KBM-7 (cell line): ENCODE measurements around the gene ONECUT2.
"Not testable (repeated sequence)": the region's sequence is repeated elsewhere in the genome, so short reads cannot be mapped to it uniquely, and the experiment has no call there.

Experiments used
- DNase-seq: peaks from one replicate; pipeline ENCODE4 v3.0.0-alpha.2; 2015
- in situ Hi-C: fragments of 300-500 bp; cut with MboI; formaldehyde crosslinking; loops from 2 replicates; pipeline ENCODE4 v1.14.3; 2020; ENCODE audit warnings: low sequenced_read_pairs, low pct_unique_long_range_greater_than_20kb, mixed read lengths

The ONECUT2 gene

DNA sequence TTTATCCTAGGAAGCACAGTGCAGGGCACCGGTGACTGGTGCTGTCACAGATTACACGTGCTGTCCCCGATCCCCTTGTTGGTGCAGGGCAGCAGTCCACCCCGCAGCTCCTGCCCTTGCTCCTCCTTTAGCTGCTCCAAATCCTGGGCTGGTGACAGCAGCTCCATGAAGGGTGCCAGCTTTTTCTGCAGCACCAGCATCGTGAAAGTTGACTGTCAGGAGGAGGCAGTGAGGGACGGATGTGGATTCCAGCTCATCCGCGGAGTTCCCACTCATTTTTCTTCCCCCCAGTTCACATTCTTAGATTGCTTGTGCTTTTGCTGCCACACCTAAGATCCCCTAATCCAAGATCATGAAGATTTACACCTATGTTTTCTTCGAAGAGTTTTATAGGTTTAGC, 67.5 kb downstream of the ONECUT2 start:
- in situ Hi-C loops, result no loop called here
- no peak for DNase-seq

DNA sequence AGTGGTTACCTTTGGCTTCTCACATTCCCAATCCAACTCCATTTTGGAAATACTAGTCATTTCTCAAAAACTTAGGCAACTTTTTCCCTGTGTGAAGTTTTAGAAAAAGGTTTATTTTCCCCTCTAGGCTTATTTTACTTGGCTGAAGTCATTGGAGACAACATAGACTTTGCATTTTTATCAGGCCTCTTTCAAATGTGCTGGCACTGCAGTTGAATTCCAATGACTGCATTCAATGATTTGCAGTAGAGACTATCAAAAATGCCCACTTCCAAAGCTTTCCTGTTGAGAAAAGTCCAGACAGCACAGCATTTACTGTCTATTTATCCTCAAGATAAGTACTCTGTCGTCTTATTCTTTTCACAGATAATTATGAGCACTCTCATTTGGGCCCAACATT, 70.1 kb downstream of the ONECUT2 start:
- DNase-seq, result no peak
- in situ Hi-C loops, result no loop called here

DNA sequence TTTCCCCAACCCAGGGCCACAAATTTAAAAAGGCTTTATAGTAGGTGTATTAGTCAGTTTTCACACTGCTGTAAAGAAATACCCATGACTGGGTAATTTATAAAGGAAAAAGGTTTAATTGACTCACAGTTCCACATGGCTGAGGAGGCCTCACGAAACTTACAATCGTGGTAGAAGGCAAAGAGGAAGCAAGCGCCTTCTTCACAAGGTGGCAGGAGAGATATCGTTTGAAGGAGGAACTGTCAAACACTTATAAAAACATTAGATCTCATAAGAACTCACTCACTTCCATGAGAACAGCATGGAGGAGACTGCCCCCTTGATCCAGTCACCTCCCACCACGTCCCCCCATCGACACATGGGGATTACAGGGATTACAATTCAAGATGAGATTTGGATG, 80.9 kb downstream of the ONECUT2 start:
- peak; percentile 88 for DNase-seq
- in situ Hi-C loops, result no loop called here

DNA sequence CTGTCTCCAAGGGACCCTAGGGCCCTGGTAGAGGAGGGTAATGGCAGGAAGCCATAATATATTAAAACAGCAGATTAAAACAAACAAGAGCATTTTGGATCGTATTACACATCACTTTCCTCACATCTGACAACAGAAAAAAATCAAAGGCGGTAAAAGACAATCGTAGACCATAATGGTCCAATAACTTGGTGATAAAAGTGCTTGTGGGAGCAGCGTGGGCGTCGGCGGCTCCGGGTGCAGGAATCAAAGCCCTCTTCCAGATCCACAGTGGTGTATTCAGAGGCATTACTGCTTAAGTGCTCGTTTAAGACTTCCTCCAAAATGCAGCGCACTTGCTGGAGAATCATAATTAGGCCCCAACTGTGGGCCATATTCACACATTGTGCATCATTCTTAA, 83.4 kb downstream of the ONECUT2 start:
- in situ Hi-C loops, result no loop called here
- no peak for DNase-seq

GRCh38 chr18:57519668-57520424, 84.7 kb downstream of the ONECUT2 start:
- in situ Hi-C loops, result no loop called here
- DNase-seq, result no peak

DNA sequence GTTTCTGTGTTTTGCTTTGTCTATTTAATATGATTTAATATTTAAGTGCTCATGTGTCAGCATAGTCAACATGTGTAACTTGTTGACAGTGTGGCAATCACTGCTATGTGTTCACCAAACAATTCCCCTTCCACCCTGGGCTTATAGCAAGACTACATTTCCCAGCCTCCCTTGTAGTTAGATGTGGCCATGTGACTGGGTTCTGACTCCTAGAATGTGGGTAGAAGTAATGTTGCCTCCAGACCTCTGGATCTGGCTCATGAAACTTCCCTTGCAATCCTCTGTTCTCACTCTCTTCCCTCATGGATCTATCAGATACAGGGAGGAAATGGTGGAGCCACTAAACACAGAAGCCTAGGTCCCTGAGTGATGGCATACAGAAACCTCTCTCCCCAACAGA, 87.2 kb downstream of the ONECUT2 start:
- in situ Hi-C loops, result not testable (repeated sequence)

DNA sequence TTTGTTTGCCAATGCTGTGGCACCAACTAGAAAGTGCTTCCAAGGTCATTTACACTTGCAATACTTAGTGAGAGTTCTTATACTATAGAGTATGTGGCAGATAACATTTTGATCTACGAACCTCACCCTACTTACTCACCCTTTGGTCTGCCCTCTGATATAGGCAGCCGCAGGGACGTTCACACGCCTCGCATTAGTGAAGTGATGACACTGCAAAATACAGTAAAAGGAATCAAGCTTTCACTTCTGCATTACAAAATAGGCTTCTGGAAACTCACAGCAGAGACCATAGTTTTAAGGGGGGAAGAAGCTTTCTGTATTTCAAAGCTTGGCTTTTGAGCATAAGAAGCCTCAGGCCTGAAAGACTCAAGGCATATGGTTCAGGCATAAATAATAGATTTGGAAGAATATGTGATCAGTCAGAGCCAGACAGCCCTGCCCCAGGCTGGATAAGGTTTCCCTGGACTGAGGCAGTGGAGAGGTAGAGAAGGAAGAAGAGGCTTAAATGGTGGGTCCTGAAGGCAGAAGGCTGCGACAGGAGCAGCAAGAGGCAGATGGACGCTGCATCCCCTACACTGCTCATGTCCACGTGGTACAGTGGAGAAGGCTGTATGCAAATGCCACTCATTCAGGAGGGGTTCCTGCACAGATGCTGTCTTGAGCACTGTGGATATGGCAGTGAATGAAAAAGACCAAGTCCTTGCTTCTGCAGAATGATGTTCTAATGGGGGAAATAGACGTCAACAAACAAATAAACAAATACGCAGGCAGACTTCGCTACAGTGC, 88.2 kb downstream of the ONECUT2 start:
- DNase-seq, result peak; percentile 41
- in situ Hi-C loops, result no loop called here

More for the DNA sequence above, 87.2 kb downstream of the ONECUT2 start:
- DNase-seq, result not testable (repeated sequence)

DNA sequence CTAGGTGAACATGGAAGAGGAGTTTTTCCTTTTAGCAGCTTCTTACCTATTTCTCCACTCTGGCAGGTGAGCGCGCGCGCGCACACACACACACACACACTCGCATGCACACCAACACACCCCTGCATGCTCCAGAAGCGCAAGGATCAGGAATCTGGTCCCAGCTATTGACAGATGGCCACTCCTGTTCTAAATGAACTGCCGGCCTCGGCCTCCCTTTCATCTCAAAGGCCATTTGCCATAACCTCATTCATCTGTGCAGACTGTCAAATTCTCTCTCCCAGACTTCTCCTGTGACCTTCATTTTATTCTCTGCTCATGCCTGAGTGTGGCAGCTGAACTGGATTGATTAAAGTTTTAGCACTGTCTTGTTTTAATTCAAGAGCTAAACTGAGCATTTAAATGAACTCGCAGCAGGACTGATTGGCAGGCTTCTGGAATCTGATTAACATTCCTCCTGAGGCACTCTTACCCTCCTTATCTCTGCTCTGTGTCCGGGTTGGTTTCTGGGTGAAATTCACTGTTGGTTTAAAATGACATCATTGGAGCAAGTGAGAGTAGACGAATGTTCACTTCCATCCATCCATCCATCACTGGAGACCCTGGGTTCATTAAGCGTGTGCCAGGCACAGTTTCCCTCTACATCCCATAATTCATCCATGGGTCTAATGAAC, 92.5 kb downstream of the ONECUT2 start:
- no peak for DNase-seq
- in situ Hi-C loops, result no loop called here

- in situ Hi-C loops, result no loop called here
- DNase-seq, result no peak
Measured at GRCh38 chr18:57529151-57529550, 94.0 kb downstream of the ONECUT2 start.

DNA sequence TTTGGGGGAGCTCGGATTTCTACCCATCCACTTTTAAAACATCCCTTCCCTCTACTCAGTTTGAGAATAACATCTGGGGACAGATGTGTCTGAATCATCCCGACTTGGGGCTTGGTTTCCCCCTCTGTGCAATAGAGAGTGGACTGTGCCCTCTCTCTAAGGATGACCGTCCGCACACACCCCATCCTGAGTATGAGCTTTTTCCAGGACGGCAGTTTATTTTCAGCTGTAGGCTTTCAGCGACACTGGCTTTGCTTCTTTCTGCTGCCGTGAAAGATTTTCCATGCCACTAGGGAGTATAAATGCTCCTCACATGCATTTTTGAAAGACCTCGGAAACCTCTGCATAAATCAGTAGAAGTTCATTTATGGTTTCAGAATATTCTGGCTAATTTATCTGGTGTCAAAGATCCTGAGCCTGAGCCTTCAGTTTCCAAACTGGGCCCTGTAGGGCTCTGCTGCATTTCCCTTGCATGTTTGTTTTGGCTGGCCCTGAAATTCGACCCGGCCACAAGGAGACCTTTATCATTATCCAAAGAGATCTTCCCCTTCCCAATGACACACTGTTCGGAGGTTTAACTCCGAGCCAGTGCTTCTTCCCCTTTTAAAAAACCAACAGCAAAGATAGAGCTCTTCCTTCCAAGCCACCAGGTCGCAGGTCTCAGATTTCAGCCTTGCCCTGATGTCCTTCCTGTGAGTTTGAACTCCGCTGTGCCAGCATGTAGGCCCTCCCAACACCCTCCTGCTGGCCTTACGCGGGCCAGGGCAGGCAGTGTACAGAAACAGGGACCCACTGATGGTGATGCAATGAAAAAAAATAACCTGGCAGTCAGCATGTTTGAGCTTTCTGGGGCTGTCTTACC, 98.1 kb downstream of the ONECUT2 start:
- in situ Hi-C loops, result no loop called here
- DNase-seq, result peak; percentile 88

- DNase-seq, result no peak
- in situ Hi-C loops, result no loop called here
Measured at GRCh38 chr18:57533868-57534510, 98.8 kb downstream of the ONECUT2 start.

- DNase-seq, result no peak
- in situ Hi-C loops, result no loop called here
Measured at GRCh38 chr18:57534511-57534909, 99.3 kb downstream of the ONECUT2 start.

DNA sequence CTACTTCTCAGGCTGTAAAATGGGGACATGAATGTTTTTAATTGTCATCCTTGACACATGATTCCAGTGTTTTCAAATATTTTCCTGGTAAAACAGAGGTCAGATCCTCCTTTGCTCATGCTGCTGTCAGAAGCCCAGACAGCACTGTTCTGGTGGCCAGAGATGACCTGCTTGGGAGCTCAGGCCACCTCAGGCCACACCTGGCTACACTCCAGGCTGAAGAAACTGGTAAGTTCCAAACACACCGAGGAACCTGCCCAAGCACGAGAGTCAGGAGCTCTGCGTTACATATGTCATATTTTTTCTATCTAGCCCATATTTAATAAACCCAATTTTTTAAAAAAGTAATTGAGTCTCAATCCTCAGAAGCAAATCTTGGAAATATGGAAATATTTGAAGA, 103.4 kb downstream of the ONECUT2 start:
- in situ Hi-C loops, result no loop called here
- no peak for DNase-seq

GRCh38 chr18:57539702-57540101, 104.5 kb downstream of the ONECUT2 start:
- DNase-seq, result no peak
- in situ Hi-C loops, result no loop called here
